ENCODE results near the gene FXYD6.
"Not testable (repeated sequence)": the region's sequence is repeated elsewhere in the genome, so short reads cannot be mapped to it uniquely, and the experiment has no call there.

FXYD6 gene

DNA sequence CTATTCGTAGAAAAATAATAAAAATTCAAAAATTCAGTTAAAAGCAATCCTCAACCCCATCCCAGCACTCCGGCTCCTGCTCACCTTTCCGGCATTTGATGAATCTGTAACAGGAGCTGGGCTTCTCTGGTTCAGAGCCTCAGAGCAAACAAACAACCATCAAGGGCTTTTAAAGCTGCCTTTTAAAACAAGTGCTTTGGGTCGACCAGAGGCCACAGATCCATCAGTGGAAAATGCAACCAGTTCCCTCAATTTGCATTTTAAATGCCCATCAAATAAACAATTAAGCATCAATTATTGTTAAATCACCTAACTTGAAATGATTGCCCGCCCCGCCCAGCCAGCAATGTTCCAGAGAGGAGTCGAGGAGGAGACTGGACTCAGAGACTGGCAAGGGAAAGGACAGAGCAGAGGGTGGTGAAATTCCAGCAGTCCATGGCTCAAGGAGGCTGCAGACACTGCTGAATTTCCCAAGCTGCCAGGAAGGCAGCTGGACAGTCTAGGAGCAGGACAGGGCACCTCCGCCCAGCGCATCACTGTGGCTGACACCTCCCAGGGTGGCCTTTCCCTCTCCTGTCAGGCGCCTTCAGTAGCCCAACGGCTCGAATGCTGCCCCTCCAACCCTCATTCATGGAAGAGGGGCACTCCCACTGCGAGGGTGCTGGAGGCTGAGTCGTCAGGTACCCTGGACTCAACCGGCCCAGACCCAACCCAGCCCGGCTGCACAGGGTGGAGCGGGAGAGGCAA, 7.5 kb downstream of the FXYD6 start:
- TF ChIP-seq, protein P1, sequence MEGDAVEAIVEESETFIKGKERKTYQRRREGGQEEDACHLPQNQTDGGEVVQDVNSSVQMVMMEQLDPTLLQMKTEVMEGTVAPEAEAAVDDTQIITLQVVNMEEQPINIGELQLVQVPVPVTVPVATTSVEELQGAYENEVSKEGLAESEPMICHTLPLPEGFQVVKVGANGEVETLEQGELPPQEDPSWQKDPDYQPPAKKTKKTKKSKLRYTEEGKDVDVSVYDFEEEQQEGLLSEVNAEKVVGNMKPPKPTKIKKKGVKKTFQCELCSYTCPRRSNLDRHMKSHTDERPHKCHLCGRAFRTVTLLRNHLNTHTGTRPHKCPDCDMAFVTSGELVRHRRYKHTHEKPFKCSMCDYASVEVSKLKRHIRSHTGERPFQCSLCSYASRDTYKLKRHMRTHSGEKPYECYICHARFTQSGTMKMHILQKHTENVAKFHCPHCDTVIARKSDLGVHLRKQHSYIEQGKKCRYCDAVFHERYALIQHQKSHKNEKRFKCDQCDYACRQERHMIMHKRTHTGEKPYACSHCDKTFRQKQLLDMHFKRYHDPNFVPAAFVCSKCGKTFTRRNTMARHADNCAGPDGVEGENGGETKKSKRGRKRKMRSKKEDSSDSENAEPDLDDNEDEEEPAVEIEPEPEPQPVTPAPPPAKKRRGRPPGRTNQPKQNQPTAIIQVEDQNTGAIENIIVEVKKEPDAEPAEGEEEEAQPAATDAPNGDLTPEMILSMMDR (IDR thresholded peaks at IDR 0.05; ENCODE audit: low read depth, low read length) = no peak

GRCh38 chr11:117868088-117868487, 8.4 kb downstream of the FXYD6 start:
- TF ChIP-seq, protein P1 (IDR thresholded peaks at IDR 0.05; ENCODE audit: low read depth, low read length) = no peak

More for the DNA sequence above, 7.5 kb downstream of the FXYD6 start:
- no peak overlapping the region for H3K4me3 ChIP-seq (ENCODE audit: low read depth, low read length)

GRCh38 chr11:117866526-117866925, 9.9 kb downstream of the FXYD6 start:
- H3K4me3 ChIP-seq (ENCODE audit: low read depth, low read length) = no peak overlapping the region
- TF ChIP-seq, protein P1 (IDR thresholded peaks at IDR 0.05; ENCODE audit: low read depth, low read length) = no peak

More at GRCh38 chr11:117868088-117868487, 8.4 kb downstream of the FXYD6 start:
- H3K4me3 ChIP-seq (ENCODE audit: low read depth, low read length) = no peak overlapping the region

GRCh38 chr11:117865546-117865945, 10.9 kb downstream of the FXYD6 start:
- not testable (repeated sequence) for H3K4me3 ChIP-seq (ENCODE audit: low read depth, low read length)

DNA sequence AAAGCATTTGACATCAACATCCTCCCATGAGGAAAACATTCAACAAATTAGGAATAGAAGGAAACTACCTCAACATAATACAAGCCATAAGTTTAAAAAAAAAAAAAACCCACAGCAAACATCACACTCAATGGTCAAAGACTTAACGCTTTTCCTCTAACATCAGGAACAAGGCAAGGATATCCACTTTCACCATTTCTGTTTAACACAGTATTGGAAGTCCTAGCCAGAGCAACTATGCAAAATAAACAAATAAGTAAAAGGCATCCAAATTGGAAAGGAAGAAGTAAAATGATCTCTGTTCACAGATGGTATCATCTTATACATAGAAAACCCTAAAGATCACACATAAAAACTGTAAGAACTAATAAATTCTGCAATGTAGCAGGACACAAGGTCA, 13.1 kb downstream of the FXYD6 start:
- TF ChIP-seq, protein P1 (IDR thresholded peaks at IDR 0.05; ENCODE audit: low read depth, low read length) = no peak
- no peak overlapping the region for H3K4me3 ChIP-seq (ENCODE audit: low read depth, low read length)

DNA sequence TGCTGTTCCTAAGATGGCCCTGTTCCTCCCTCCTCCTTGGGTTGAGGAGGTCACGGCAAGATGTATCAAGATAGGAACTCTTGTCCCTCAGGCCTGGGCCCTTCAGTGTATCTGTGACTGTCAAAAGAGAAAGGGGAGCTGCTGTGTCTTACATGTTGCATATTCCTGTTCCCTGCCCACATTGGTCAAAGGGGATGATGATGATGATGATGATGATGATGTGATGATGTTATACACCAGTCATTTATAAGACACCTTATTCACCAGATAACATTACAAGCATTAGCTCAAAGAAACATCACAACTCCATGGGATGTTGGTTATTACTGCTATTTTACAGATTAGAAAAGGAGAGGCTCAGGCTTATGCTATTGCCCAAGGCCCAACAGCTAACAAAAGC, 13.7 kb downstream of the FXYD6 start:
- TF ChIP-seq, protein P1 (IDR thresholded peaks at IDR 0.05; ENCODE audit: low read depth, low read length) = no peak
- H3K4me3 ChIP-seq (ENCODE audit: low read depth, low read length) = no peak overlapping the region

- TF ChIP-seq, protein P1 (IDR thresholded peaks at IDR 0.05; ENCODE audit: low read depth, low read length) = no peak
Measured at GRCh38 chr11:117862019-117862725, 14.3 kb downstream of the FXYD6 start.

More at GRCh38 chr11:117862019-117862725, 14.3 kb downstream of the FXYD6 start:
- H3K4me3 ChIP-seq (ENCODE audit: low read depth, low read length) = no peak overlapping the region
